Activated CD8-positive, alpha-beta memory T cell treated with anti-CD3 and anti-CD28 coated beads, Interleukin-2, amount 50 U/mL, for 48 hours (primary cell): Measurements from ENCODE around the gene HECW1.
A peak's percentile ranks its signal among the peaks of the same experiment; 100 is the strongest.
"Not testable (repeated sequence)": the region's sequence is repeated elsewhere in the genome, so short reads cannot be mapped to it uniquely, and the experiment has no call there.

Experiments used
- DNase-seq: peaks from one replicate; pipeline ENCODE4 v3.0.0-alpha.2; 2020

Gene HECW1

DNA sequence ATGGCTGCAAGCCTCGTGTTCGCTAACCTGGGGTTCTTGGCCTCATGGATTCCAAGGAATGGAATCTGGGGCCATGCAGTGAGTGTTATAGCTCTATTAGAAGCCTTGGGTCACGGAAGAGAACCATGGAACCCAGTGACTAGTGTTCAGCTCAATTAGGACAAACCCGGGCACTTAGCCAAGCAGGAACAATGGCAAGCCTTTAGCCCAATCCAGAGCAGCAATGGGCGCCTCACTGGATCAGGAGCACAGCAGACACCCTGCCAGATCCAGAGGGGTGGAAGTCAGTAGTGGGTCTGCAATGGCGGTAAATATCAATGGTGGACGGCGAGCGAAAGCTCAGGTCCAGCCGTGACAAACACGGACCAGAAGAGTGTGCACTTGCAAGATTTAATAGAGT lies 98.1 kb downstream of the HECW1 start:
- not testable (repeated sequence) for DNase-seq

DNA sequence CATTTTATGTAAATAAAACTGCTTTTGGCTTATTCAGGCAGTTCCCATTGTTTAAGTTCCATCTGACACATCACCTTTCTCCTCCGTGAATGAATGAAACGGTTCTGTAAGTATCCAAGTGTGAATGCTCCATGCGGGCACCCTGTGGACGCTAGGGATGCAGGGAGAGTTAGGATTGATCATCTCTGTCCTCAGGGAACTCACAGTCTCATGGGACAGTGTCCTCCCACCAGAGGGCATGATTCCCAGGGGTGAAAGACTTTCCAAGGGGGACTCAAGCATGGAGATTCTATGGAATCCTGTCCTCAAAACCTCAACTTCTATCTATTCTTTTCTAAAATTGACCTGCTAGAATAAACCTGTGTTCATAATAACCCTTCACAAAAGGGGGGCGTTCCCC lies 98.8 kb downstream of the HECW1 start:
- DNase-seq, result no peak

DNA sequence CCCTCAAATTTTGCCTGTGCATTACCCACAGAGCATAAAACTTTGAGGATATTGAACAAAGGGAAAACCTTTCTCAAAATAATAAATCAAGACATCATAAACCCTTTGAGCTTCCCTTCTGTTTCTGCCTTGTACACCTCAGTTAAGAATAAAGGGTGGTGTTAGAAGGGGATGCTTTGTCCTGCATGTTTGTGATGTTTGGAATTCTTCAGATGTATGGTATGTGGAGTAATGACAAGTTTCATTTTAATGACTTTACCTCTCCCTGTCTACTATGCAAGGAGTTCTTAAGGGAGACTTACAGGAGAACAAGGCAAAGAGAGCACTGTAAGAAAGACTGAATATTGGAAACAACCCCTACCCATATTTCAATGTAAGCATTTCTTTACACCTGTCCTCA lies 99.2 kb downstream of the HECW1 start:
- no peak for DNase-seq

DNA sequence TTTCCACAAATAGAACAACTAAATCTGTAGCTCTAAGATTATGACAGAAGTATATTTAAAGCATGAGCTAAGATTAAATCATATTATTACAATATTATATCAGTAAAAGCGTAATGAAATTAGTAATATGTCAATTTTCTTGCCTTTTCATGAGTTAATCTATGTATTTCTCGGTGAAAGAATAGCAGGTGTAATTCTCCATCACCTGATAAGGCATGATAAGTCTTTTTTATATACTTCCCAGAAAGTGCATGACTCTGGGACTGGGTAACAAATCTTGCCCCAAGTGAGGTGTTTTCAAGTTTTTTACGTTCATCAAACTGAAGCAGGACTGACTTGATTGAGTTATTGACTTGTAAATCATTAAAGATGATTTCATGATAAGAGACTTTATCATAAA lies 100.5 kb downstream of the HECW1 start:
- no peak for DNase-seq

DNA sequence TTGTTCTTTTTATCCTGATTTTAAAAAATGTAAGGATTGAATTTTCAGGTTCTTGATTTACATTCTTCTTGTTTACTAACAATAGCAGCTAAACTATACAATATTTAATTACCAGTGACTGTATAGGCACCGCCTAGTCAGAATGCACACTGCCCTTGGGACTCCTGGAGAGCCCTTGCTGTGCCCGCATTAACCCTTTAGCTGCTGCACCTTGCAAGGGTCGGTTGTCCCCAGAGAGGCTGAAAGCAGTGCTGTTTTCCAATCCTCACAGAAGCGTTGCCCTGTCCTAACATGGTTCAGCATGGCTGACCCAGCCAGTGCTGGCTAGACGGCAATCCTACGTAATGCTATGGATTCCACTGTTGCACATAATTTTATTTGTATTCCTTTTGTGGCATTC lies 102.6 kb downstream of the HECW1 start:
- no peak for DNase-seq

DNA sequence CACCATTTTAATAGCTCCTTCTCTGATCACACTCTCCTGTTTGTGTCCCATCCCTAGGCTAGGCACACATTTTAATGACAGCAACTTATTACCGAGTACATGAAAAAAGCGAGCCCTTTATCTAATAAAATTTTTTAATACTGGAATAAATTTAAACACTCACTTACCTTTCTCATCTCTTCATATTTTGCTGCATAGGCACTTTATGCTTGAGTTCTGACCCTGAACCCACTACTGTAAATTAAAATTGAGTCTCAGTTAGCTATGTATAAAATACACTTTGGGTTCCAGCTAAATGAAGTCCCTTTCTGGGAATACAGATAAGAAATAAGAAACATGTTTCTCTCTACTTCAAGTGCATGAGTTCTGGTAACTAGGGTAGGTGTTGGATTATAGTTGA lies 104.6 kb downstream of the HECW1 start:
- DNase-seq, result no peak

DNA sequence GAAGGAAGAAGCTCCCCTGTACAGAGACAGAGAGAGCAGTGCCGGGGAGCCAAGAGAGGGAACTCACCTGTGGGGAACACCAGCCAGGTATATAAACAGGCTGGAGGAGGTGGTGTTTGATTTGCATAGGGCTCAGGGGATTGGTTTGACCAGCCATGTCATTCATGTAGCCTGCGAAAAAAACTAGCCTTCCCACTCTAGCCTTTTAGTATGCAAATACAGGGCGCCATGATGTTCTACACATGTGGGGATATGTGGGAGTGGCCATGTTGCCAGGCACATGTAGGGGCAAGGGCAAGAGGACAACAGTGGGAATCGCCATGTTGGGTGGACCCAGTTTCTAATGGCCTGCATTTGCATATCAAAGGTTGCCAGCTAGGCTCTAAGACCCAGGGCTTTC lies 106.5 kb downstream of the HECW1 start:
- not testable (repeated sequence) for DNase-seq

DNA sequence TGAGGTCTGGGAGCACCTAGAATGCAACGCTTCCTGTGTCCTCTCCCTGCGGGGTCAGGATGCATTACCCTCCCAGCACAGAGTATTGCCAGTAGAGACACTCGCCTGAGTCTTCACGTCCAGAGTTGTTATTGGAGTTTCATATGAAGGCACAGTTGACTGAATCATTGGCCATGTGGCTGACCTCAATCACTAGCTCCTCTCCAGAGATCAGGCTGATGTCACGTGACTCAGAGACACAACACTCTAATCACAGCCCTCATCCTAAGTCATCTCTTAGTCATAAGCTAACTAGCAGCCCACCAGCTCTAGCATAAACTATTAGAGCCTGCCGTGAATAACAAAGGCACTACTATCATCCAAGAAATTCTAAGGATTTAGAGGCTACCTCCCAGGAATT lies 107.8 kb downstream of the HECW1 start:
- no peak for DNase-seq

DNA sequence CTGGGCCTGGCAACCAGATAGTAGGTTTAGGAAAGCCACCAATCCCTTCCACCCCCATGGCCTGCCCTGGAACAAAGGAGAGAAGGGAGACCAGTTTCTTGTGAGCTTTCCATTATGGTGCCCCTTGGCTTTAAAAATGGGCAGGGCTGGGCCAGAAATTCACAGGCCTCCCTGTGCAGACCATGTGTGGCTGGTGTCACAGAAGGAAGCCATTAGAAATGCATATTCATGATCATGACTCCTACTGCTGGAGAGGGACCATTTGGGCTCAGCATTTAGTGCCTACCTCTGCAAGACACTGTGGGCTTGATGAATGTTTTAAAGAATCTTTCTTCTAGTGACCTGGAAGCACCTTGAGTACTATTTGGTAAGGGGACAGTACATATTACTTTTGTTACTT lies 108.3 kb downstream of the HECW1 start:
- DNase-seq, result no peak

DNA sequence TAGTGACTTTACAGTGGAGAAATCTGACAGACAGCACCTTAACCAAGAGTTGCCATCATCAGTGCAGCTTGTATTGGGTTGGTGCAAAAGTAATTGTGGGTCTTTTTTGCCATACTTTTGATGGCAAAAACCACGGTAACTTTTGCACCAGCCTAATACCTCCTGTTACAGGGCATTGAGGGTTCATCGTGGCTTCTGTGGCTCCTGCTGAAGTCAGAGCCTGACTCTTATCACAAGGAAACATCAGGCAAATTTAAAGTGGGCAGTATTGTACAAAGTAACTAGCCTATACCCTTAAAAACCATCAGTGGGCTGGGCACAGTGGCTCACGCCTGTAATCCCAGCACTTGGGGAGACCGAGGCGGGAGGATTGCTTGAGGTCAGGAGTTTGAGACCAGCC lies 117.4 kb downstream of the HECW1 start:
- no peak for DNase-seq

DNA sequence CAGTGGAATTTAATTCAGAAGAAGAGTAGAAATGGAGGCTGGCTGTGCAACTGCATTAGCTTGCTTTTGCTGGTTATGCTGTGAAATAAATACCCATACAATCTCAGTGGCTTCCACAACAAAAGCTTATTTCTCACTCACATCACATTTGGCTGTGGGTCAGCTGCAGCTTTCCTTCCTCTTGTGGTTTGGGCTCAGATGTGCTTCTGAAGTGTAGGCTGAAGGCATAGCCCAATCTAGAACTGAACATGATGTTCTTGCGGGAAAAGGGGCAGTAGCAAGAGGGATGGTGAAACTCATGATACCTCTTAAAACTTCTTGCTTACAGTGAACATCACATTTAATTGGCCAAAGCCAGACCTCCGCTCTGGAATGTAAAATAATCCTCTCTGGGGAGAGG lies 119.9 kb downstream of the HECW1 start:
- DNase-seq, result no peak

DNA sequence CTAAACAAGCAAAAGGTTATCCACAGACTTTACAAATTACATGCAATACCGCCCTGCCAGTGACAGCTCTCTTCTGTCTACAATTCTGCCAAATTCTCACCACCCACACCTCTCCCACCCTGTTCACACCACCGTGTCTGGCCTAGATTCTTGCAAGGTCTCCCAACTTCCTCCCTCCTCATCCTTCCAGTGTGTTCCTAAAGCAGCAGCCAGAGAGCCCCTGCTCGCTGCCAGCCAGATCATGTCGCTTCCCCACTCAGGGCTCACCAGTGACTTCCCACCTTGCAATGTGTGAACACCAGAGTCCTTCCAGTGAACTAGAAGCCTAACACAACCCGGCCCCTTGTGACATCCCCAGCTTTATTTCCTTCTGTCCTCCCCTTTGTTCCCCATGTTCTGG lies 121.6 kb downstream of the HECW1 start:
- no peak for DNase-seq

DNA sequence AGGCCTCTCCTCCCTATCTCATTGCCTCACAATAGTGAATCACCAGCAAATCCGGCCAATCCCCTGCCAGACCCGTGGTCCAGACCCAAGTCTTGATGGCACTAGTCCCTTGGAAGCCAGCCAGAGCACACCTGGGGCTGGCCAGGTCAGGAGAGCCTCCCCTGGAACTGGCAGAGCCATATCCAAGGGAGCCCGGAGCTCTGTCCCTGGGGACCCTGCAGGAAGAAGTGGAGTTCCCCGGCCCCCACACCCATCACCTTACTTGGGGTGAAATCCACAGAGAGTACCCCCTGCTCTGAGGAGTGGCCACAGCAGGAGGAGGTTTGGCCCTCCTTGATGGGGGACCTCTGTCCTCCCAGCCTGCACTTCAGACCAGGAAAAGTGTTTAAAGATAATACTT lies 122.5 kb downstream of the HECW1 start:
- DNase-seq, result no peak

DNA sequence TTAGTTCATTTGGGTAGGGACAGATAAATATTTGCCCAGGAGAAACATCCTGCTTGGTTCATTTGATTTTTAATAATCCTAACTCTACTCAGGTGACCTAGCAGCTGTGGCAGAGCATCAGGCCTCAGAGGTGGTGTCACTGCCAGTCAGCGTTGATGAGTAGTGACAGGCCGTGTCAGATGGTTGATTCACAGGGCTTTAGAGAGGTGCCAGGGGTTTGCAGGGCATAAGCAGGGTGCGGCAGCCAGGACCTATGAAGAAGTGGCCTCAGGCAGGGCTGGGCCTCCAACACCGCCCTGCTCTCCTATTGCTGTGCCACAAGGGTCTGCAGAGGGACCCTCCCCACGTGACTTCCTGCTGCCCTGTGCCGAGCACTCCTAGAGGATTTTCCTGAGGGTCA lies 128.1 kb downstream of the HECW1 start:
- DNase-seq, result no peak

DNA sequence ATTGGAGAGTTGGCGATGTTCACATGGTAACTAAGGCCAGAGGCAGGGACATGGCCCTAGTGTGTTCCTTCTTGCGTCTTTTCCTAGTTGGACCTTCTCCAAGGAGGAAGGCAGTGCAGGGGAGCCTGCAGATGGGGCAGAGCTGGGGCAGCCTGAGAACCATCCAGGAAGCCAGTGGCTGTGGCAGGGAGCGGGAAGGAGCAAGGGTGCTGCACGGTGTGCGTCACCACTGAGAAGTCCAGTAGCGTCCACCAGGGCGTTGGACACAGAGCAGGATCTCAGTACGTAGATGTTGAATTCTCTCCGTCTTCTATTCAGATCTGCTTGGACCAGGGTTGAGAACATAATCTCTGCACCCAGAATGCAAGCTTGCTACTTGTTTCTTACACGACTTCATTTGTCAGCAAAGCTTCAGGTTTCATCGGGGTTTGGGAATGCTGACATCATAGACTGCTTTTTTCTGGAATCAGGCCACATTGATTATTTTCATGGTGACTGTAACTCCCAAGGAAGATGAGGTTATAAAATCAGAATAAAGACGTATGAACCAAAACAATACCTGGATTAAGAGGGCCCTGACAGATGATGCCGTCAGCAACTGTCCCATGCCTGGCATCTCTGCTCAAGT lies 130.3 kb downstream of the HECW1 start:
- DNase-seq, result no peak

DNA sequence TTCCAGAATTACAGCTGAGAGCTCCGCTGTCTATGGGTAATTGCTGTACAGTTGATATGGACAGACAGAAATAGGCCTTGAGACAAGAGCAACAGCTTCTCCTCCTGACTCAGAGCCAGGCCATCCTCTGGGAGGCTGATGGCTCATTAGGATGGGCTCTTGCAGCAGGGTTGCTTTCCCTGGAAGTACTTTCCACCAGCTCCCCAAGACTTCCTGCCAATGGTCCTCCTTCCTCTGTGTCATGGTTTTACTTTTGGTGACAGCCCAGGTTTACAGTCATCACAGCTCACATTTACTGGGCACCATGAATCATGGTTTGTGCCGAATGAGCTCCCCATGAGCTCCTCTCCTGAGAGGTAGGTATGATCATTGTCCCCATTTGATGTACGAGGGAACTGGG lies 131.8 kb downstream of the HECW1 start:
- DNase-seq, result no peak

DNA sequence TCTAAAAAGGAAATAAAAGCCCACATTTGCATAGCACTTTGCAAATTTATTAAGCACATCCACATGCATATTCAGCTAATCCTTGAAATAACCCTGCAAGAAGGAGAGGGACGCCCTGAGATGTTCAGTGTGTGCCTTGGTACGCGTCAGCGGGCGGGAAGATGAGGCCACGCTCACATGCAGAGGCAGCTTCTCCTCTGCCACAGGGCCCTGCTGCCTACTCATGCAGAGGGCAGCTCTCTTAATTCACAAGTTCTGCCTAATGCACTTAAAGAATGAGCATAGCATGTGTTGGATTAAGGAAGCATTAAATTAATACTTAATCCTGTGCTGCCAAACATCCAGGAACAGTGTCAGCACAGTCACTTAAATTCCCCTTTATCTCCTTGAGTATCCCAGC lies 132.3 kb downstream of the HECW1 start:
- DNase-seq, result no peak

DNA sequence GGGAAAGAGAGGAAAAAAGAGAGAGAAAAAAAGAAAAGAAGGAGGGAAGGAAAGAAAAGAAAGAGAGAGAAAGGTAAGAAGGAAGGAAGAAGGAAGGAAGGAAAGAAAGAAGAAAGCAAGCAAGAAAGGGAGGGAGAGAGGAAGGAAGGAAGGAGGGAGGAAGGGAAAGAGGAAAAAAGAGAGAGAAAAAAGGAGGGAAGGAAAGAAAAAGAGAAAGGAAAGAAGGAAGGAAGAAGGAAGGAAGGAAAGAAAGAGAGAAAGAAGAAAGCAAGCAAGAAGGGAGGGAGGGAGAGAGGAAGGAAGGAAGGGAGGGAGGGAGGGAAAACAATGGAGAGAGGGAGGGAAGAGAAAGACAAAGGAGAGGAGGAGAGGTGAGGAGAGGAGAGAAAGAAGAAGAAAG lies 135.3 kb downstream of the HECW1 start:
- no peak for DNase-seq

DNA sequence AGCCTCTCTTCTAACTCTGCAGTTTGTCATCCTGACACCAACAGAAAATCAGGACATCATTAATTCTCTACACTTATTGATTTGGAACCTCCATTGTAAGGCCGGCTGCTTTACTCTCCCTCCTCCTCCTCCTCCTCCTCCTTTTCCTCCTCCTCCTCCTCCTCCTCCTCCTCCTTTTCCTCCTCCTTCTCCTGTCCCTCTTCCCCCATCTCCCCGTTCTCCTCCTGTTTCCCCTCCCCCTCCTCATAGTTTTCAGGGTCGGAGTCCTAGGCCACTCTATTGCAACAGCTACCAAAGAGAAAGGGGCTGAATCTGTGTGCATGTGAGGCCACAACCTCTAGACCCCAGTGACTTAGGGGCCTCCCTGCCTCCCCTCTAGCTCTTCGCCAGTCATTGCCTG lies 136.1 kb downstream of the HECW1 start:
- DNase-seq, result no peak

DNA sequence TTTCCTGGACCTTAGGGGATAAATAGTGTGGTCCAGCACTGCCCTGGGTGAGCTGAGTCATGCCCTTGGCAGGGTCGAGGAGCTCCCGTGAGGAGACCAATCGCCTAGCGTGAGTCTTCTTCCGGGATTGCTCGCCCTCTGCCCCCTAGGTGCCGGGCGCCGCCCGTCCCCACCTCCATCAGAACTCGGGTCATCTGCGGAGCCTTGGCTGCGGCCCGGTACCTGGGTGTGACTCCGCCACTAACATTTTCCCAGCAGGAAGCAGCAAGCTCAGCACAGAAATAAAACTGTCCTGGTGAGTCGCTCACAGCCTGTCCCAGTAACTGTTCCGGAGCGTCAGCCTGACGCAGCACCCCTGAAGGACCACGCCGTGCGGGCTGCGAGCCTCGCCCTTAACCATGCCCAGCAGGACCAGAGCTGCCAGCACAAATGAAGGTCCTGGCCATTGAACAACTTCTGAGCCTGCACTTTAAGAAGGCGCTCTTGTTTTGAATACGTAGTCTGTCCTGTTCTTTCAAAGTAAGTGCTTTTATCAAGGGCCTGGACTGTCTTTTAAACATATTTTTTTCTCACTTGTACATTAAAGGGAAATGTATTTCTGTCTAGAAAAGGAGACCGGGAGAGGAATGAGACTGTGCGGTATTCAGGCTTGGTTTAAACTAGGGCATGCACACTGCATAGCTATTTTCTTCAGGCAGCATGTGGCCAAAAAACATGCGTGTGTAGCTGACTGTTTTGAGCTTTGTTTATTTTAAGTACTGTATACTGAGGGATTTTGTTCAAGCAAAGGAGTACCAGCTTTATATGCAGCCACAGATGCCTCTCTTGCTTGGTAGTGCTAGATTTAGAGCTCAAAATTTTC lies 136.7 kb downstream of the HECW1 start:
- DNase-seq, result no peak

DNA sequence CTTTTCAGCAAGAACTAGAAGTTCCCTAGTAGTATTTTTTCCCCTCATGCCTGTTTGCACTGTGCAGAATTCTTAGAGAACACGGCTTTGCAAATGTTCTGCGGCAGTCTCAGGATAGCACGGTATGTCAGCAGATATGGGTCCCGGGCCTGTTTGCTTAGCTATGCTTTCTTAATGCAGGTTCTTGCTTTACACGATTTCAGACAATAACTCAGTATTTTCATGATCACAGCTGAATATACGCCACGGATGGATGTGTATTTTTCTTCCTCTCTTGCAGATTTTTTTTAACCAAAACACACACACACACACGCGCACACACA lies 137.3 kb downstream of the HECW1 start:
- no peak for DNase-seq

DNA sequence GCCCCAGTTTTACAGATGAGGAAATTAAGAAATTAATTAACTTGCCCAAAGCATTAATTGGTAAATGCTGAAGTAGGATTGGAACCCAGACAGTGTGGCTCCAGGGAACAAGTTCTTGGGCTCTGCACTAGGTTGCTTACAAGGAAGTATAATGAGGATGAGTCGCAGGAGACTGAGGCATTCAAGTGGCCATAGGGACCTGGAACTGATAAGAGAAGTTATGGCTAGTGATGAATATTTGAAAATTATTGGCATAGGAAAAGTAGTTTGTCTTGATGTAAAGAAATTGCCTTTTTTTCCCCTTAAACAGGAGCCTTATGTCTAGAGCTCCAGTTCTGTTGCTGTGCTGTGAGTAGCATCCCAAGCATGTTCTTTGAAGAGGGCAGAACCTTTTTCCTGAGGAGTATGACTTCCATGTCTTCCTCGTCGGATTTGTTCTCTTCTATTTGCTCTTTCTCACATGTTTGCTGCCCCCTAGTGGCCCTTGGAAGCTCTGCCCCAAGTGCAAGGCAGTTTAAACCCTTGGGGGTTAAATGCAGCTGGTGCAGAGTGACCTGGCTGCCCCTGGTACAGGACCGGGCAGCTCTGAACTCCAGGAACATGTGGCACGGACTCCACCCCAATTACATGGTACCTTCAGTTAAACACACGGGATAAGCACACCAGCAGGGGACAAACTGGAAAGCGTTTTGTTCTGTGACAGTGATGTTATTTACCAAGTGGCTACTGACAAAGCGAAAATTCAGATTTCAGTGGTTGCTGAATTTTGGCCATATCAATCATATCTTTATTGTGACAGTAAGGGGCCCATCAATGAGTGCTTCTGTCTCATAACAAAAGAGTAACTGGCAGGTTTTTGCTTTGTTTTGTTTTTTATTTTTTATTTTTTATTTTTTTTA lies 148.8 kb downstream of the HECW1 start:
- DNase-seq, result peak; percentile 79

DNA sequence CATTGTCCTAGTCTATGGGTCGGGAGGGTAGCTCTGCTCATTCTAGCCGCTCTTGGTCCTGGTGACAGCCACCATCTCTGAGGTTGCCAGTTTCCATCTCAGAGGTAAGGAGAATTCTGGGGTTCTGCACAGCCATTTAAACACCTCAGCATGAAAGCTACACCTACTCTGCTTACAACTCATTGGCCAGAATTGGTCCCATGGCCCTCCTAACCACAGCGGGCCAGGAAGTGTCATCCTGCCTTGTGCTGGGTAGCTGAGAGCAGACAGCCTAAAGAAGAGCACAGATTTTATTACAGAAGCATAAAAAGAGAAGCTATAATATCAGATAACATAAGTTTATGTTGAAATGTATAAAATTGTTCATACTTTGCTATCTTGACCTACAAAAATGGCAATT lies 152.7 kb downstream of the HECW1 start:
- no peak for DNase-seq
